NCI-H345 (cell line): ENCODE results near the gene MBTPS1.

Experiments used
- DNase-seq: peaks from one replicate; lab custom pipeline; 2025; lab: John Stamatoyannopoulos, UW

The MBTPS1 gene

GRCh38 chr16:84034516-84034915, 82.2 kb downstream of the MBTPS1 start:
- no peak for DNase-seq

DNA sequence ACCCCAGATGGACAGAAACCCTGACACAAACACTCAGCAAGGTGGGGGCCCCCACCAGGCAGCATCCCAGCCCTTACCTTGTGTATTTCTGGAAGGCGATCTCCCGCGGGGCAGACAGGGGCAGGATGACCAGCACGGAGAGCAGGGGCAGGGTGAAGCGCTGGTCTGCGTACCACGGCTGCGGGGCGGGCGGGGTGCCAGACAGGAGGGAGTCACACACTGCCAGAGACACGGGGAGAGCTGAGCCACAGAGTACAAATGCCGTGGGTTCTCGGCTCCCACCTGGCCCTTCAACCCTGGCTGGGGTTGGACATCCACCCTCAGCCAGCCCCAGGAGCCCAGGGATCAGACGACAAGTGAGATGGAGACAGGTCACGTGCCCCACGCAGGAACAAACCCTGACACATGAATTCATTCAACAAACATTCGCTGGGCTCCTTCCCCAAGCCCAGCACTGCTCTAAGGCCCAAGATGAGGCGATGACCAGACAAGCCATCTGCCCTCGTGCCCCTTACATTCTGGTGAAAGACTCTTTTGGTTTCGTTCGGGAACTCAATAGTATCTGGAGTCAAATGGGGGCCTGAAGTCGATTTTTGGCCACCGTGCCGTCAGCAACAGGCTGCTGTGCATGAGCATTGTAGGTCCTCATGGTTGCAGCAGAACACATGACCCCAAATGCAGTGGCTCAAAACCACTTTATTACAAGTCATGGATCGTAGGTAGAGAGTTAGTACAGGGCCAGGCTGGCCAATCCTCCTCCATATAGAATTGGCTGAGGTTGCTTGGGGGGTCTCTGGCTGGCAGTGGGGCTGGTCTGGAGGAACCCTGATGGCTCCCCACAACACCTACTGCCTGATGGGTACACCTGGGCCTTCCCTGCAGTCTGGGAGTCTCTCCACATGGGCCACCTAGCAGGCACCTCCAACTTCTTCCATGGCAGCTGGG, 83.2 kb downstream of the MBTPS1 start:
- DNase-seq = no peak

- peak; percentile 77 for DNase-seq
Observed at GRCh38 chr16:84032458-84033178, 84.1 kb downstream of the MBTPS1 start.

- DNase-seq = no peak
Observed at GRCh38 chr16:84031556-84031955, 85.2 kb downstream of the MBTPS1 start.

- no peak for DNase-seq
Observed at GRCh38 chr16:84029297-84030047, 87.3 kb downstream of the MBTPS1 start.

DNA sequence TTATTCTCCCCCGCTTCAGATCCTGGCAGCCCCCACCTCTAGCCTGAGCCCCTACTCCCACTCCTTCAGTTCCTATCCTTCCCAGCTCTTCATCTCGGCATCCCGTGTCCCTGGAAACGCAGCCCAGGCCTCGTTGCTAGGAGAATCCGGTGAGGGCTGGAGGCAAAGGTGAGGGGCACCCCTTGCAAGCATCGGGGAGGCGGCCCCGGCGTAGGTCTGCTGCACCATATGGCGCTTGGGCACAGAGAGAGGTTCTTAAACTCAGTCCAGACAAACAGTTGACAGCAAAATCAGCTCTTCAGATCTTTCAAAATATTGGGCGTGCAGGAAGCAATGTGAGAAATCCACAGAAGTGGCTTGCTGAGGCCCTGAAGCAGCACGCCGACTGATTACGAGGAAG, 89.1 kb downstream of the MBTPS1 start:
- DNase-seq = no peak

- DNase-seq = no peak
Observed at GRCh38 chr16:84026606-84027005, 90.1 kb downstream of the MBTPS1 start.

DNA sequence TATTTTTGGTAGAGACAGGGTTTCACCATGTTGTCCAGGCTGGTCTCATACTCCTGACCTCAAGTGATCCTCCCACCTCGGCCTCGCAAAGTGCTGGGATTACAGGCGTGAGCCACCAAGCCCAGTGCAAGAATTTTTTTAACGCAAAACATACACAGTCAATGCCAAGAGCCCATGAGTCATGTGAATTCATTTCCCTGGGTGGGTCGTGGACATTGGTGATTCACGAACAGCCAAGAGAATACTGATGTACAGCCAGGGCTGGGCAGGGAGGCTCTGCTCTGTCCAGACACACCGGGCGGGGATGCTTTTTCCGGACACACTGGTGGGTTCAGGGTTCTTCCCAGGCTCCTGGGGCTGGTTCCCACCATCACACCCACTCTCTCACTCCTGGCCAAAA, 91.9 kb downstream of the MBTPS1 start:
- no peak for DNase-seq

DNA sequence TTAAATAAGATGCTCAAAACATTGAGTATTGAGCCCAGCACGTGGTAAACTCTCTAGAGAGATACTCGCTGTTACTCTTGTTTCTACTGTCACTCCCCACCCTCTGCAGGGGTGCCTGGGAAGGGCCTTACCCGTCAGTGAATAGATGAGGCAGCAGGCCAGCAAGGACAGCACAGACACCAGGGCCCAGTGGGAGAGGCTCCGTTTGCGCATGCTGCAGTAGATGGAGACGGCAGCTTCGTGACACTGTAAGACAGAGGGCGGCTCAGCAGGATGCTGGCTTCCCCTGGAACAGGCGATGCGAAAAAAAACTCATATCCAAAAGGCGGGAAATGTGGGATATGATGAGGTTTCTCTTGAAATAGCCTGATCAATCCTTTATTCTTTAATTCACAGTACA, 94.1 kb downstream of the MBTPS1 start:
- DNase-seq = no peak

DNA sequence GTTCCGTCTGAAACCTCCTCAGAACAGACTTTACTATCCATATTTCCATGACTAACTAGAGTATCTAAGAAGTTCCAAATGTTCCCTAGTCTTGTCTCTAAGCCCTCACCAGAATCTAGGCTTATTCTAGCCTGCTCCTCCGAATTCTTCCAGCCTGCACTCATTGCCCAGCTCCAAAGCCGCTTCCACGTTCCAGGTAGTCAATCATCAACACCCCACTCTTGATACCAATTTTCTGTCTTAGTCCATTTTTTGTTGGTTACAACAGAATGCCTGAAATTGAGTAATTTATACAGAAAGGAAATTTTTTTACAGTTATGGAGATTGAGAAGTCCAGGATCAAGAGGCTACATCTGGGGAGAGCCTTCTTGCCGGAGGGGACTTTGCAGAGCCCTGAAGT, 95.3 kb downstream of the MBTPS1 start:
- DNase-seq = no peak

DNA sequence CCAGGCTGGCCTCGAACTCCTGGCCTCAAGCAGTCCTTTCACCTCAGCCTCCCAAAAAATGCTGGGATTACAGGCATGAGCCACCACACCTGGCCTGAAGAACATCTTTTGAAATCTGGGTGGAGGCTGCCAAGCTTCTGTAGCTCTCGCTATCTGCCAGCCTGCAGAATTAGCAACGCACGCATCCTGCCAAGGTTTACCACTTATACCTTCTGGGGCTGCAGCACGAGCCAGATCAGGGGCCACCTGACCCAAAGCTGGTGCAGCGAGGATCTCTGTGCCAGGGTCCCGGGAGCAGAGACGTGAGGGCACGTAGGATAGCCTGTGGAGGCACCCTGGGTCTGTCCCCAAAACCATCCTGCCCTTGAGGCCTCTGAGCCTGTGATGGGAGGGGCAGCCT, 96.4 kb downstream of the MBTPS1 start:
- DNase-seq = no peak

- DNase-seq = no peak
Observed at GRCh38 chr16:84018710-84019109, 98.0 kb downstream of the MBTPS1 start.

DNA sequence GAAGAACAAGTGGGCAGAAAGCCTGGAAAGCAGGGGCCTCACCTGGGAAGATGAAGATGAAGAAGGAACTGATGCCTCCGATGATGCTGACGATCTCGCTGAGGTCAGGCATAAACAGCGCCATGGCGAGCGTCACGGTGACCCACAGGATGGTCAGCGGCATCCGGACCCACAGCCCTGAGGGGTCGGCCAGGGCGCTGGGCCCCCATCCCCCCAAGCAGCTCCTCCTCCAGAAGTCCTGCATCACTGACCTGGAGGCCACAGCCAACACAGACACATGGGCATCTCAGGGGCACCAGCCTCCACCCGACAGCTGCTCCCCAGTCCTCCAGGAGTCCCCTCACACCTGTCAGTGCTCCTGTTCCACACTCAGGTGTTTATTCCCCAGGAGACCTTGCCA, 100.3 kb downstream of the MBTPS1 start:
- no peak for DNase-seq

DNA sequence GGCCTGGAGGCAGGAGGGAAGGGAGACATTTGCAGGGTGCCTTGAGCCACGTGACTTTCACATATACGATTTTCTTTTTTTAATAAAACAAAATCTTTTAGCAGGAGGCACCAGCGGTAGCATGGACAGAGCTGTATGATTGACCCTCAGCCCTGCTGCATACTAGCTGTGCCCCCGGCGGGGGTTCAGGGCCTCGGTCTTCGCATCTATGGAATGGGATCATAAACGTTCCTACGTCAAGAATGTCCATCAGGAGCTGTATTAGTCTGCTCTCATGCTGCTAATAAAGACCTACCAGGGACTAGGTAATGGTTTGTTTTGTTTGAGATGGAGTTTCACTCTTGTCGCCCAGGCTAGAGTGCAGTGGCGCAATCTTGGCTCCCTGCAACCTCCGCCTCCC, 101.3 kb downstream of the MBTPS1 start:
- no peak for DNase-seq

DNA sequence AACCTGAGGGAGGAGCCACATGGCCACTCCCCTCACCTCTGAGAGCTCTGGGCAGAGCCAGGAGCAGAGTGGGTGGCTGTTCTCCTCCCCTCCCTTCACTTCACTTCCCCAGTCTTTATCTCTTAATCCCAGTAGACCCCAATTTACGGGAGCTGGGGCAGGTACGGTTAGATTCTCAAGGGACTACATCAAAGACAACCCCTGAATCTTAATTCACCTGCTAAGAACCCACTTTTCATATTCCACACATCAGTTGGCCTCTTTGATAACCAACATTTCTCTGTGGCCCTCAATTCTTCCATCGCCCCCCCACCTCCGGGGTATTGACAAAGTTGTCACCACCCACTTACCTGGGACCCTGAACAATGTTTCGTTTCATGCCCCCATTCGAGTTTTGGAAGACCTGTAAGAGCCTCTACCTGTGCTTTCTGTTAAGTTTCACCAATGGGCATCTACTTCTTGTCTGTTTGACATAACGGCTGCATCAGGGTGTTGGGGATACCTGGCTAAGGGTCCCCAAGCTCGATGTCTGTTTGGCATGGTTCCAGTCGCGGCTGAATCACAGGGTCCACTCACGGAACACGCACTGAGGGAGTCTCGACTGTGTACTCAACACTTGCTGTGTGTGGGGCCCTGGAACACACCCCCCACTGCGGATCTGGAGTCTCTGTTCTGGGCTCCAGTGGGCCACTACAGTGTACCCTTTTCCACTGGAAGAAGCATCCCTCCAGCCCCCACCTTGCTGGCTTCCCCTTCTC, 102.0 kb downstream of the MBTPS1 start:
- DNase-seq = no peak

DNA sequence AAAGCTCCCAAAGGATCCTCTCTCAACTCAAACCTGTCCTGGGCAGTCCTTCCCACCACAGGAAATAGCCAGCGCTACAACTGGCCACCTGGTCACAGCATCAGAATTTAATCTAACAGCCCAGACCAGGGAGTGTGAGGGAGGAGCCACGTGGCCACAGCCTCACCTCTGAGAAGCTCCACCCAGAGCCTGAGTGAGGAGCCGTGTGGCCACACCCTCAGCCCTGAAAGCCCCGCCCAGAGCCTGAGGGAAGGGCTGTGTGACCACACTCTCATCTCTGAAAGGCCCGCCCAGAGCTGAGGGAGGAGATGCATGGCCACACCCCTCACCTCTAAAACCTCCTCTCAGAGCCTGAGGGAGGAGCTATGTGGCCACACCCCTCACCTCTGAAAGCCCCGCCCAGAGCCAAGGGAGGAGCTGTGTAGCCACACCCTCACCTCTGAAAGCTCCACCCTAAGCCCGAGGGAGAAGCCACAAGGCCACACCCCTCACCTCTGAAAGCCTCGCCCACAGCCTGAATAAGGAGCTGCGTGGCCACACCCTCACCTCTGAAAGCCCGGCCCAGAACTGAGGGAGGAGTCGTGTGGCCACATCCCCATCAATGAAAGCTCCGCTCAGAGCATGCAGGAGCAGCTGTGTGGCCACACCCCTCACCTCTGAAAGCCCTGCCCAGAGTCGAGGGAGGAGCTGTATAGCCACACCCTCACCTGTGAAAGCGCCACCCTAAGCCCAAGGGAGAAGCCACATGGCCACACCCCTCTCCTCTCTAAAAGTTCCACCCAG, 102.8 kb downstream of the MBTPS1 start:
- DNase-seq = peak; percentile 51

- DNase-seq = no peak
Observed at GRCh38 chr16:84009282-84009681, 107.5 kb downstream of the MBTPS1 start.

DNA sequence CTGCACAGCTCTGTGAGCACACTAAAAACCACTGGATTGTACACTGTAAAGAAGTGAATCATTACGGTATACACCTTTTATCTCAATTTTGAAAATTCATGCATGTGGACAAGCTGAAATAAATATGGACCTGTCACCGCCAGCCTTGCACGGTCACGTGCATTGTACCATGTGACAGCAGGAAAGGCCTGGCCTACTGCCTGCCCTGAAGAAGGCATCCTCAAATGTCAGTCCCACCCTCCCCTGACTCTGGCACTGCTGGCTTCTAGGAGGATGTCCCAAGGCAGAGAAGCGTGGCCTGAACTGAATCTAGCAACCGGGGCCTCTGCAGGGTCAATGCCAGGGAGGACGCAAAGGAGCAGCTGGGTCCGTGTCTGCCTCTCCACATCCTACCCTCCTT, 108.8 kb downstream of the MBTPS1 start:
- DNase-seq = no peak

DNA sequence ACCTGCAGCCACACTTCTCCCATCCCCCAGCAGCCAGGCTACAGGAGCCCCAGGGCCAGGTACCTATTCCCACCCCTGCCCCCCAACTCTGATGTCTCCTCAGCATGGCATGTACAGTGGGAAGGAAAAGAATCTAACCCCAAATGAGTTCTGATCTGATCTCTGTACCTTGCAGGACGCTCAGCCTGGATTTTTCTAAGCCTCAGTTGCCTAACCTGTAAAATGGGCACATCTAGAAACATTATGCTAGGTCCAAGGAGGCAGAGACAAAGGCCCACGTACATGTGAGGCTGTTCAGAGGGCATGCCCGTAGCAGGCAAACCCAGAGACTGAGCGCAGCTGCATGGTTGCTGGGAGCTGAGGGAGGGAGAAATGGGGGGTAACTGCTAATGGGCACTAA, 109.2 kb downstream of the MBTPS1 start:
- DNase-seq = no peak

- DNase-seq = no peak
Observed at GRCh38 chr16:84005391-84005790, 111.4 kb downstream of the MBTPS1 start.

GRCh38 chr16:84004442-84004841, 112.3 kb downstream of the MBTPS1 start:
- no peak for DNase-seq
